NOMO-1 treated with dmso at 0.1 percent for 144 hours (cell line): ENCODE data around the gene POLR1C.
"Not testable (repeated sequence)": the region's sequence is repeated elsewhere in the genome, so short reads cannot be mapped to it uniquely, and the experiment has no call there.

Experiments used
- DNase-seq: peaks from one replicate; lab custom pipeline; 2025; ENCODE audit not compliant: unreplicated experiment; lab: John Stamatoyannopoulos, UW

The POLR1C gene, protein sequence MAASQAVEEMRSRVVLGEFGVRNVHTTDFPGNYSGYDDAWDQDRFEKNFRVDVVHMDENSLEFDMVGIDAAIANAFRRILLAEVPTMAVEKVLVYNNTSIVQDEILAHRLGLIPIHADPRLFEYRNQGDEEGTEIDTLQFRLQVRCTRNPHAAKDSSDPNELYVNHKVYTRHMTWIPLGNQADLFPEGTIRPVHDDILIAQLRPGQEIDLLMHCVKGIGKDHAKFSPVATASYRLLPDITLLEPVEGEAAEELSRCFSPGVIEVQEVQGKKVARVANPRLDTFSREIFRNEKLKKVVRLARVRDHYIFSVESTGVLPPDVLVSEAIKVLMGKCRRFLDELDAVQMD

DNA sequence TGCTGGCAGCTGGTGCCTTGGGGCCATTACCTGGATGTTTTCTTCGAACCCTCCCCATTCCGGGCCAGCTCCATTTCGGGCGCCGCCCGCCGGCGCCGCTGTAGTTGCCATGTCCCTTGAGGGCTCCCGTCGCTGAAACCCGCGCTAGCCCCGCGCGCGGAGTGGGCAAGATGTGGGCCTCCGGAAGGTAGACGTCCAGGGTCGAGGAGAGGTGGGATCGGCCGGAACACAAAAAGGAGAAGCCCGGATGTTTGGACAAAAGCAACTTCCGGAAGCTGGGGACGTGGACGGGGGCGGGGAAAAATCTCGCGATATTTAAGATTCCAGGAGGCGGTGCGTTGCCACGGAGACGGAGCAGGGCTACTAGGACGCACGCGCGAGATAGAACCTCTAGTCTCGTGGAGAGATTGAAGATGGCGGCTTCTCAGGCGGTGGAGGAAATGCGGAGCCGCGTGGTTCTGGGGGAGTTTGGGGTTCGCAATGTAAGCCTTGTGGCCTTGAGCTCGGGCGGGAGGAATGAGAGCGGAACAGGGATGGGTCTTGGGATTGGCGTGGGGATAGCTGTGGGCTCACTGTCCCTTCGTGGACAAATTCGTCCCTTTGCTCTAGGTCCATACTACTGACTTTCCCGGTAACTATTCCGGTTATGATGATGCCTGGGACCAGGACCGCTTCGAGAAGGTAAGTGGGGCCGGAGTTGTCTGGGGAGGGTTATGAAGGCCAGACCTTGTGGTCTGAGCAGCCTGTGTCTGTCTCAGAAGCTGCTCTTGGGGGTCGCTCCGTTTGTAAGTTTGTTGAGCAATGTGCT lies at the start of gene POLR1C, which contains the start of gene YIPF3:
Gene POLR1C (plus strand): TSS at position 393 of the 808 bp plus-strand sequence. CDS start 21 bp downstream, at position 414.
Gene YIPF3 (minus strand): TSS at position 230 of the 808 bp plus-strand sequence. CDS start 119 bp downstream, at position 111.
- peak; percentile 98 for DNase-seq

DNA sequence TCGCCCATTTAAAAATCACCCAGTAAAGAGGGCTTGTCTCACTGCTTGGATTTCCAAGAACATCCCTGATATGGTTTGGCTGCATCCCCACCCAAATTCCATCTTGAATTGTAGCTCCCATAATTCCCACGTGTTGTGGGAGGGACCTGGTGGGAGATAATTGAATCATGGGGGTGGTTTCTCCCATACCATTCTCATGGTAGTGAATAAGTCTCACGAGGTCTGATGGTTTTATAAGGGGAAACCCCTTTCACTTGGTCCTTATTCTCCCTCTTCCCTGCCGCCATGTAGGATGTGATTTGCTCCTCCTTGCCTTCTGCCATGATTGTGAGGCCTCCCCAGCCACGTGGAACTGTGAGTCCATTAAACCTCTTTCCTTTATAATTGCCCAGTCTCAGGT lies 49.6 kb upstream of the POLR1C start:
- DNase-seq: not testable (repeated sequence)

DNA sequence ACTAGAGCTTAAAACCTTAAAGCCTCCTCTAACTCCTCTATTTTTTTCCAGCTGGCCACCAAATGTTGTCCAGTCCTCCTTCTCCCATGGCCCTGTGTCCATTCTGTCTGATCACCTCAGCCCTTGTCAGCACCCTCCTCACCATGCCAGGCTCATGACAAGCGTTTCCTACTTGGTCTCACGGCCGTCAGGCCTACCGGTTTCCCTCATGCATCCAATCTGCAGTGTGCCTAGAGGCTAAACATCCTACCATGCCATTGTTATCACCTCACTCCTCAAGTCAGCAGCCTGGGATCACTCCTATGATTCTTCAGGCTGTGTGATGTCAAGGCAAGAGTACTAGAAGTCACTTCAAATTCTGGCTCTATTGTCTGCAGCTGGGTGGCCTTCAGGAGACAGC lies 49.1 kb upstream of the POLR1C start:
- no peak for DNase-seq

DNA sequence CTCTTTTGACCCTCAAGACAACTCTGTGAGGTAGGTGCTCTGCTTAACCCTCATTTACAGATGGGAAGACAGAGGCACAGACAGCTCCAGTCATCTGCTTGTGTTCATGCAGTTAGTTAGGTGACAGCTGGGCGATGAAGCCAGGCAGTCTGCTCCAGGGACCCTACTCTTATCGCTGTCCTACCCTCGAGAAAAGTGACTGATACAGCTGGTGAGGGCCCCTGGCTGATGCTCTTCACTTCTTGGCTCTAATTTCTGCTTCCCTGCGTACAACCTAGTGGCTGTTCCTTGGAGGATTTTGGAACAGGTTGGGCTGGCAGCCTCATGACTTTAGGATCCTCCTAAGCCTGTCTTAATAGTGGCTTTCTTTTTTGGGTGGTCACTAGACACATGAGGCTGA lies 48.6 kb upstream of the POLR1C start:
- DNase-seq: no peak

DNA sequence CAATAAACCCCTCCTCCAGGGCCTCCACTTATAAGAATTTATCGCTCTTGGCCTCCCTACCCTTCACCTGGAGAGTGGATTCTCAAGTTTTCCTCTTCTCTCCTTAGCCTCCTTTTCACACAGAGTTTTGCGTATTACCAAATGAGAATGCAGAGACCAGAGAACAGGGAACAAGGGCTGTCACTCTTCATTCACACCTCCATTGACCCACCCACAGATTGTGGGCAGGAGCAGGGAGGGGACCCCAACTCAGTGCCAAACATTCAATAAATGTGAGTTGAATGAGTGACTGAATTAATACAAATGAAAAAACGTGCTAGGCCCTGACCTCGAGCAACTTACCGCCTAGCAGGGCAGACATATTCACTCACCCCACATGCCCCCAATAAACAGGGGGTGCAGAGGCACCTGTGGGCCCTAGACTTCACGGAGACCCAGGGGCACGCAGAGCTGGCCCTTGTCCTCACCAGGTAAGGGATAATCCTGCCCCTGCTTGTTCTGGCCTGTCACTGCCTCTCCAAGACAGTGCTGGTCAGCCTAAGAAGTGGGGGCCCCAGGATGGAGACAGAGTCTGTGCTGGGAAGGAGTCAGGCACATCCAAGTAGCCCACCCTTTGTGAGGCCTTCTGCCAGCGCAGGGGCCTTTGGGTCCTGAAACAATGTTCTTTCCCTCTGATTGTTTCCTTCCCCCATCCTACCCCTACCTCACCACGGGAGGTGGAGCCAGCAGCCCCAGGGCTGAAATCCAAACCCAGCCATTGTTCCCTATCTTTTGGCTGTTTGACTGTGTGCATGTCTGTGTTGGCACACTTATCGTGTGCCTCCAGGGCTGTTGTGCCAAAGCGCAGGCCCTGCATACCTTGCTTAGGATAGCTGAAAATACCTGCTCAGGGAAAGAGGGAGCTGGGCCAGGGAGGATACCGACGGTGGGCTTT lies 47.9 kb upstream of the POLR1C start:
- DNase-seq: no peak

- no peak for DNase-seq
Measured at GRCh38 chr6:43469947-43470346, 46.9 kb upstream of the POLR1C start.

DNA sequence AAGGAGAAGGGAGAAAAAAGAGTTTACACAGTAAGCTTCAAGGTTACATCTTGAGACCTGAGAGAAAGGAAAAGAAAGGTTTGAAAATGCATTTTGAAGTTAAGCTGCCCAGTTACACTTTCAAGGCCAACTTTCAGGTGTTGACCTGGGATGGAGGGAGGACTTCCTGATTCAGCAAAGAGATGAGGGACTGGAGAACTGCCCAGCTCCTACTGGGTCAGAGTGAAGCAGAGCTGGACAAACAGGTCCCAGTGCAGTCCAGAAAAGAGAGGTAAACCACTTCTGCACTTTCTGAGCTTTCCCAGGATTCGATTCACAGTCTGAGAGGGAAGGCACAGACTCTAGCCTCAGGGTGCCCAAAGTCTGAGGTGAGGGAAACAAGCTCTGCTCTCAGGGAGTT lies 45.5 kb upstream of the POLR1C start:
- no peak for DNase-seq

DNA sequence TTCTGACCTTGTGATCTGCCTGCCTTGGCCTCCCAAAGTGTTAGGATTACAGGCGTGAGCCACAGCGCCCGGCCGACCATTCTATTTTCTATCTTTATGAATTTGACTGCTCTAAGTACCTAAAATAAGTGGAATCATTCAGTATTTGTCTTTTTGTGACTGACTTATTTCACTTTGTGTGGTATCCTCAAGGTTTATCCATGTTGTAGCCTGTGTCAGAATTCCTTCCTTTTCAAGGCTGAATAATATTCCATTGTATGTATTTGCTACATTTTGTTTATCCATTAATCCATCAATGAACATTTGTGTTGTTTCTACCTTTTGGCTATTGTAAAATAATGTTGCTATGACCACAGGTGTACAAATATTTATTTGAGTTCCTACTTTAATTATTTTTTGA lies 44.4 kb upstream of the POLR1C start:
- DNase-seq: no peak

GRCh38 chr6:43475516-43475915 lies 41.4 kb upstream of the POLR1C start:
- DNase-seq: no peak

DNA sequence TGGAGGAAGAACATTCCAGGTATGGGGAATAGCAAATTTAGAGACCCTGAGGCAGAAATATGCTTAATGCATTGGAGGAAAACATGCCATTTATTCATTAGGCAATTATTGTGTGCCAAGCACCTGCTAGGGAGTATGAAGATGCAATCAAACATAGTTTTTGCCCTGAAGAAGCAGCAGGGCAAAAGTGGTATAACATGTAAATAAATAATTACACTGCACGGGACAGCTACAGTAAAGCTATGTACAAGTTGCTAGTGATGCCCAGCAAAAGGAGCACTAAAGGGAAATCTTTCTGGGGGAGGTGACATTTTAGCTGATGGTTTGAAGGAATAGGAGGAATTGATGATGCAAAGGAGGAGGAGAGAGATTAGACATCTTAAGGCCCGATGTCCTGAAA lies 40.1 kb upstream of the POLR1C start:
- no peak for DNase-seq

GRCh38 chr6:43477235-43478007 lies 39.5 kb upstream of the POLR1C start, which contains the start of gene TJAP1:
TSS of gene TJAP1 (plus strand) at chr6:43477570. CDS start at chr6:43499002, 21,432 bp downstream.
- DNase-seq: peak; percentile 69

DNA sequence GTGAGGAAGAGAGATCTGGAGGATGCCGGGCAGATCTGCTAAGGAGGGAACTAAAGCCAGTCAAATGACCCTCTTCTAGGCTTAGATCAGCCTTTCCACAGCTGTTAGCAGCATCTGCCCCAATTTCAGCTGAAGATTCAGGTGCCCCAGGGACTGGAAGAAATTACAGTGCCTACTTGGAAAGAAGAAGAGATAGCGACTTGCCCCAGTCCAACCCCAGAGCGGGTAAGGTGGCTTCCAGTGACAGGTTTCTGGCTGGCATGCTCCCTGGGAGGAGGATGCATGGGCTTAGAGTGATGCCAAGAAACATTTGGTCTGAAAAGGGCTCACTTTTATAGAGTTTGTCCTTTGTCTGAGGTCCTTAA lies 38.9 kb upstream of the POLR1C start:
- DNase-seq: peak; percentile 5

GRCh38 chr6:43481075-43481474 lies 35.8 kb upstream of the POLR1C start:
- DNase-seq: no peak

- no peak for DNase-seq
Measured at GRCh38 chr6:43481591-43482236, 35.2 kb upstream of the POLR1C start.

GRCh38 chr6:43488667-43489276 lies 28.1 kb upstream of the POLR1C start:
- no peak for DNase-seq

- no peak for DNase-seq
Measured at GRCh38 chr6:43489277-43490072, 27.4 kb upstream of the POLR1C start.

GRCh38 chr6:43490523-43490939 lies 26.4 kb upstream of the POLR1C start:
- no peak for DNase-seq
